Urinary bladder (tissue), 4 donors: ENCODE measurements around the gene ELMOD1. TPM values are rescaled to one million over a fixed set of nuclear protein-coding genes. Genes with fewer than 3 reads are reported as not detected.

ENCODE experiments used
- DNase-seq: peaks from one replicate; pipeline ENCODE4 v3.0.0-alpha.2; 2015; ENCODE audit errors: extremely low spot score
- H3K27ac ChIP-seq: one replicate; pipeline ENCODE4 v1.5.1; 2013; ENCODE audit warnings: low read depth, mild to moderate bottlenecking, moderate library complexity
- H3K36me3 ChIP-seq: one replicate; pipeline ENCODE4 v1.6.1; 2013; ENCODE audit warnings: mild to moderate bottlenecking, moderate library complexity; ENCODE audit not compliant: insufficient read depth
- H3K4me1 ChIP-seq: one replicate; pipeline ENCODE4 v1.6.1; 2013; ENCODE audit warnings: mild to moderate bottlenecking, moderate library complexity; ENCODE audit not compliant: insufficient read depth
- H3K4me3 ChIP-seq: one replicate; pipeline ENCODE4 v1.5.1; 2013; ENCODE audit warnings: low read depth, low read length
- WGBS: extraction: QIAGEN DNeasy Blood & Tissue Kit; methylation state at CpG from one replicate; pipeline ENCODE4 v1.1.7; 2013; 5-methylcytosine and 5-hydroxymethylcytosine counted together
- polyA plus RNA-seq: library from polyadenylated mRNA; stranded (reverse); fragments of 200-250 nt; gene quantifications from one replicate; pipeline ENCODE4 v1.2.3, GENCODE V29; 2013
- total RNA-seq: library from RNA; depleted of rRNA; stranded (reverse); fragments of >200 nt; gene quantifications from one replicate; pipeline ENCODE4 v1.2.3, GENCODE V29; 2014
- donor health status: healthy with polysubstance abuse.
- donor health status: healthy.

ELMOD1 gene
- total and polyA plus RNA-seq, 2 donors = 0.14 to 1.6 TPM

DNA sequence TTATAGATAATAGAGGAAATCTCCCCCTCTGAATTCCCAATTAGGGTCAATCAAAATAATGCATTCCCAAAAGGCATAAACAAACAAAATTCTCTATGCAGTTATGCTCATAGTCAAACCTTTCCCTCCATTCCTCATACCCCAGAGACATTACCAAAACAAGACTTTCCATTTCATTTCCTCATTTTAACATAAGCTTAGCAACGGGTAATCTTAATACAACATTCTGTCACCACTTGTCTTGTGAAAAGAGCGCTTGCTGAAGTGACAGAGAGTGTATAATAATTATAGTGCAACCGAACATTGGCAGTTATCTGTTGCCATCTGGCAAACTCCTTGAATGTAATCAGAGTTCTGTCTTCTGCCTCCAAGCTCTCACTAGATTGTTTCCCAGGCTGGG lies 122.1 kb downstream of the ELMOD1 start:
- Histone ChIP-seq H3K4me1 (no peaks in the 10 kb centered on the region), H3K4me3 (no peak overlapping the region), H3K27ac (no peak overlapping the region), H3K36me3 (no peaks in the 10 kb centered on the region)
- DNase-seq = no peak
- 19% methylated on average over 3 of the region's 3 CpGs for WGBS

Other genes starting within 250 kb of the ELMOD1 start
- 39.2 TPM for gene CWF19L2, start 133.3 kb upstream of the ELMOD1 start, total RNA-seq
- 9.1 TPM for gene CWF19L2, start 133.3 kb upstream of the ELMOD1 start, polyA plus RNA-seq
- gene ALKBH8, start 25.4 kb upstream of the ELMOD1 start, total RNA-seq = 11.1 TPM
- 5.1 TPM for gene ALKBH8, start 25.4 kb upstream of the ELMOD1 start, polyA plus RNA-seq
- gene SLN, start 120.9 kb downstream of the ELMOD1 start, total RNA-seq = 28.1 TPM
- gene SLN, start 120.9 kb downstream of the ELMOD1 start, polyA plus RNA-seq = 0.09 TPM